ENCODE results near the gene SH3RF1. TPM values are rescaled to one million over a fixed set of nuclear protein-coding genes. Genes with fewer than 3 reads are reported as not detected.

SH3RF1 gene
- total RNA-seq, 1 donor from 2014 or later, result 33.8 TPM

- peaks cover 8% of the 10 kb centered on the region for H3K36me3 ChIP-seq
- H3K4me1 ChIP-seq, result no peaks in the 10 kb centered on the region
- DNase-seq (no peak), ATAC-seq (no peak)
- H3K9me3 ChIP-seq, result peaks cover 15% of the 10 kb centered on the region
- H3K27me3 ChIP-seq, result no peaks in the 10 kb centered on the region
- intact Hi-C loops (cut with DNase I), result no loop called here
- no peak overlapping the region for H3K27ac ChIP-seq
- H3K4me3 ChIP-seq, result no peak overlapping the region
- TF ChIP-seq CTCF (IDR thresholded peaks at IDR 0.05), result no peak
Observed at GRCh38 chr4:169090484-169091215, 180.1 kb downstream of the SH3RF1 start.

GRCh38 chr4:169089004-169089403 is 181.8 kb downstream of the SH3RF1 start:
- no peak overlapping the region for H3K4me3 ChIP-seq
- intact Hi-C loops (cut with DNase I), result no loop called here
- H3K27ac ChIP-seq, result no peak overlapping the region

GRCh38 chr4:169084954-169085353 is 185.8 kb downstream of the SH3RF1 start:
- DNase-seq (no peak), ATAC-seq (no peak)
- H3K36me3 ChIP-seq, result no peaks in the 10 kb centered on the region
- peaks cover under 1% of the 10 kb centered on the region for H3K9me3 ChIP-seq
- no peaks in the 10 kb centered on the region for H3K27me3 ChIP-seq
- intact Hi-C loops (cut with DNase I), result no loop called here
- TF ChIP-seq CTCF (IDR thresholded peaks at IDR 0.05), result no peak
- H3K4me3 ChIP-seq, result no peak overlapping the region
- peaks cover 15% of the 10 kb centered on the region for H3K4me1 ChIP-seq
- no peak overlapping the region for H3K27ac ChIP-seq

More at GRCh38 chr4:169089004-169089403, 181.8 kb downstream of the SH3RF1 start:
- Histone ChIP-seq H3K9me3 (peaks cover 15% of the 10 kb centered on the region), H3K4me1 (no peaks in the 10 kb centered on the region), H3K27me3 (no peaks in the 10 kb centered on the region), H3K36me3 (no peaks in the 10 kb centered on the region)
- no peak for TF ChIP-seq CTCF (IDR thresholded peaks at IDR 0.05)
- DNase-seq (no peak), ATAC-seq (no peak)

- no peaks in the 10 kb centered on the region for H3K36me3 ChIP-seq
- no peak overlapping the region for H3K4me3 ChIP-seq
- DNase-seq, result no peak
- no peaks in the 10 kb centered on the region for H3K27me3 ChIP-seq
- H3K27ac ChIP-seq, result no peak overlapping the region
- peaks cover 18% of the 10 kb centered on the region for H3K4me1 ChIP-seq
- no peak for TF ChIP-seq CTCF (IDR thresholded peaks at IDR 0.05)
- ATAC-seq, result no peak
- no peaks in the 10 kb centered on the region for H3K9me3 ChIP-seq
- intact Hi-C loops (cut with DNase I), result no loop called here
Observed at GRCh38 chr4:169080981-169081380, 189.8 kb downstream of the SH3RF1 start.

- intact Hi-C loops (cut with DNase I), result no loop called here
- Histone ChIP-seq H3K4me3 (peak overlapping the region; percentile 5), H3K9me3 (no peaks in the 10 kb centered on the region), H3K27me3 (no peaks in the 10 kb centered on the region), H3K4me1 (peaks cover 18% of the 10 kb centered on the region), H3K27ac (peak overlapping the region; percentile 62), H3K36me3 (no peaks in the 10 kb centered on the region)
- ATAC-seq (peak; percentile 70), DNase-seq (peak; percentile 66)
- no peak for TF ChIP-seq CTCF (IDR thresholded peaks at IDR 0.05)
Observed at GRCh38 chr4:169079942-169080827, 190.6 kb downstream of the SH3RF1 start.

Measured in upper lobe of right lung (tissue), 1 donor.